Iris pigment epithelial cell (primary cell): ENCODE data around the gene SDHB.
"Not testable (repeated sequence)": the region's sequence is repeated elsewhere in the genome, so short reads cannot be mapped to it uniquely, and the experiment has no call there.

Experiments
- DNase-seq: peaks from one replicate; pipeline ENCODE4 v3.0.0-alpha.2; 2011; ENCODE audit warnings: low read depth

The SDHB gene

DNA sequence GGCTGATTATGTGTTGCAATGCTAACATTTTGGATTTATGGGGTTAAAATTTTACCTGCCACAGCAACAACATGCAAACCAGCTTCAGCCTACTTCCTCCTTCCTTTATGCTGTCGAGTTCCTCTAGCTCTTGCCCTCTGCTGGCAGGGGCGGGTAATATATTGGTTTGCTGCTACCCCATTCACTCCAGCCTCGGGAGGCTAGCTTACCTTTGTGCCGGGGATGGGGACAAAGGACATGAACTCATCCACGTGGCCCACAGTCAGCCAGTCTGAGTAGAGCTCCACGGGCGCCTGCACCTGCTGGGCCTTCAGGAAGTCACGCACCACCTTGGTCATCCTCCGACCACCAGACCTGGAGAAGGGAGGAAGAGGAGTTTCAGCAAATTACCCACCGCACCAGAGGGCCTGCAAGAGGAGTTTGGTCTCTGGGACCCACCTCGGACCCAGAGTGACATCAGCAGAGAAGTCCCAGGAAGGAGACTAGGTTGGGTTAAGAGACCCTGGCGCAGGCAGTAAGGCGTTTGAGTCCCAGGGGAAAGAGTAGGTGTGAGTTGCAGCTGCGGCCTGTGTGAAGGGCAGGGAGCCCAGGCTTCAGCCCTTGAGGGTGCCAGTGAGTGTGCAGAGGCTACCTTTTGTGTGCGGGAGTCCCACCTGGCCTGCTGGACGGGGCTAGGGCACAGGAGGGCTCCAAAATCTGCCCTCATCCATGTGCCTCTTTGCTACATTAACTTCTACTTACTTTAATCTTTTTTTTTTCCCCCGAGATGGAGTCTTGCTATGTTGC lies 21.8 kb upstream of the SDHB start:
- DNase-seq = no peak

DNA sequence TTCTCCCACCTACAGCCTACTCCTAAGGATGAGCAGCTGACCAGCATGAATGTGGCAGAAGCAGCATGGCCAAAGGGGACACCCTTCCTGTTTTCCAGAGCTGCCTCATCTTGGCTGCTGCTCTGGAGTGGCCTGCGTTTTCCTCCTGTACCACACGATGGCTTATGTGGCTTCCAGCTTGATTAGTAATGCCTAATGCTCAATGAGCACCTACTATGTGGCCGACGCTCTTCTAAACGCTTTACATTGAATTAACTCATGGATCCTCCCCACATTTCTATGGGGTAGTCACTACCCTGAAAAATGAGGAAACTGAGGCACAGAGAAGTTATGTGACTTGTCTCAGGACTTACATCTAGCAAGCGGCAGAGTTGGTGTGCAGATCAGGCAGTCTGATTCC lies 18.0 kb upstream of the SDHB start:
- no peak for DNase-seq

DNA sequence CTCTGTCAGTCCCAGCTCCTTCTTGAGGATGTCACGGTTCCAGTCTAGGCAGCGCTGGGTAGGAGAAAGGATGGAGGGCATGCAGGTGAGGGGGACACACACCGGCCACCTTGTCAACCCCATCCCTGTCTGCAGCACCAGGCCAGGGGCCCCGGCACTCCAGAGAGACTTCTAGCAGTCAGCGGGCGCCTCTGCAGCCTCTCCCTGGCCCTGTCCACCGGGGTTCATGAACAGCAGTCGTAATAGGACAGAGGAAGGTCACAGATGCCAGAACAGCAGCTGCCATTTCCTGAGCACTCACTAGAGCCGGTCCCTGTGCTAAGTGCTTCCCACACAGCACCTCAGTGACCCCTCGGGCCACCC lies 16.3 kb upstream of the SDHB start:
- no peak for DNase-seq

DNA sequence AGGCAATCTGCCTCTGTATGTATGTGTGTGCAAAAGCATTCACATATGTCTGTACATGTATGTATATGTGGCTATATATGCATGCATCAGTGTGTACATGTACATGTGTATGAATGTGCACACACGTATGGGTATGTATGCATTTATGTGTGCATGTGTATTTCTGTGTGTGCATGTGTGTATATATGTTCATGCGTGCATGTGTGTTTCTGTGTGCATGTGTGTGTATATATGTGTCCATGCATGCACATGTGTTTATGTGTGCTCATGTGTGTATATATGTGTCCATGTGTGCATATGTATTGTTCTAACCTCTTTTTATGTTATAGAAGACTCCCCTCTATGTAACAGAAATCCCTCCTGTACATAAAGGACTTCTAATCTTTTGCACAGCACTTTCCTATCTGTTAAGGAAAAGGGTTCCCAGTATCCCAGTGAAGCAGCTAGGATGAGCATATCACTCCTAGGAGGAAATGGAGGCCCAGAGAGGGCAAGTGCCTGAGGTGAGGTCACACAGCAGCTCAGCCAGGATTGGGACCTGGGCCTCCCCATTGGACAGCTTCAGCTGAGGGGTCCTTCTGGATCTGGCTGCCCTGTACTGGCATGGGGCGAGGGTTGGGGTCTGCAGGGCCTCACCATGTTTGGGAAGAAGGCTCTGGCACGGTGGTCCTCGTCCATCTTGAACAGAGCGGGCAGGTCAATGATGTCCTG lies 15.8 kb upstream of the SDHB start:
- no peak for DNase-seq

DNA sequence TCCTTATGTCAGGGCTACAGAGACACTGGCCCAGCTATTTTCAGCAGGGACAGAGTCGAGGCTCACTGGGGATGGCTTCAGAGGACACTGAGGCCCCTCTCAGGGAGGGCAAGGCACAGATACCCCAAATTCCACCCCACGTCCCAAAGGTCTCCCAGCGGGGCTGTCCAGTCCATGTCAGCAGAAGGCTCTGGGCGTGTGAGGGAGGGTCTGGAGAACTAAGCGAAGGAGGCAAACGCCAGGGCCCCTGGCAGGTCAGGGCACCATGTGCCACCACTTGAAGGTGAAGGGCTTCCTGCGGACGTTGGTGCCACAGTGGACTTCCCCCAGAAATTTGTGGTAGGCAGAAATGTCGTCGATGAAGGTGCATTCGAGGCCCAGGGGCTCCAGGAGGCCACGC lies 15.0 kb upstream of the SDHB start:
- DNase-seq = no peak

DNA sequence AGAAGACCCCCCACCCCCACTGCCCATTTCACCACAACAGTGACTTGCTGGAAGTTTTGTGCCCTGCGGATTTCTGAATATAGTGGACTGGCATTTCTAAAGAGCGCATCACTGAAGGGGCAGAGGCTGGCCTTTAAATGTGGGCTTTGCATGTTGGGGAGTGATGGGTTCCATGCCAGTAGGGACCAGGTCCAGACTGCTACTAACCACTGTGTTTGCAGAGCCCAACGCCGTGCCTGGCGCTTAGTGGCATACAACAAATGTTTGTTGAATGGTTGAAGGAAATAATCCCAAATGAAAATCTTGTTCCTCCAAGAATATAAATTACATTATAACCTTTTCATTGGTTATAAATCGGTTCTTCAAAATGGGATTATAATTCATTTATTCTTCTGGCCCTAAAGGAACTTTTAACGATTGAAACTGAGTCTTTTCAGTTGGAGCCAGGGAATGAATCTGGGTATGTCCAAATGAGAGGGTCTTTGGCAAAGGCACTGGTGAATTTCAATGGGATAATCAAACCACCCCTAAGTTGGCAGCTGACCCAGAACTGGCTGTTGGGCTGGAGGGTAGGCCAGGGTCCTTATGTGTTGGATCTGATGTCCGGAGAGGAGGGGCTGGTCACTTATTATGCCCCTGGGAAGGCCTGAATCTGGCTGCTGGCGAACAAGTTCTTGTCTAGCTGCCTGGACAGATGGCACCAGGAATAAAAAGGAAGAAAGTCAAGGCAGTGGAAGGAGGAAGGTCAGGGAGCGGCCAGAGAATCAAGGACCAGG lies 13.8 kb upstream of the SDHB start:
- DNase-seq = no peak

DNA sequence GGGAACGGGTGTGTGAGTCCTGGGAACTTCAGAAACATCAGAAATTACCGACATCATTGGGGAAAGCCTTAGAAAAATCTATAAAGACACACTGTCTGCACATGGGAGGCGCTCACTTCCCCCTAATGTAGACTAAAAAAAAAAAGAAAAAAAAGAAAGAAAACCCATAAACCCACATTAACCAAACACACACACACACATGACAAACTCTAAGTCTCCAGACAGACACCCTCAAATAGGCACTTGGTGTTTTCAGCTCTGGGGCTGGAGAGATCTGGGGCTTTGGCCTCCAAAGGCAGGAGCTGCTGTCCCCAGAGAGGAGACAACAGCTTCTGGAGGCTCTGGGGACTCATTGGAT lies 13.2 kb upstream of the SDHB start:
- no peak for DNase-seq

DNA sequence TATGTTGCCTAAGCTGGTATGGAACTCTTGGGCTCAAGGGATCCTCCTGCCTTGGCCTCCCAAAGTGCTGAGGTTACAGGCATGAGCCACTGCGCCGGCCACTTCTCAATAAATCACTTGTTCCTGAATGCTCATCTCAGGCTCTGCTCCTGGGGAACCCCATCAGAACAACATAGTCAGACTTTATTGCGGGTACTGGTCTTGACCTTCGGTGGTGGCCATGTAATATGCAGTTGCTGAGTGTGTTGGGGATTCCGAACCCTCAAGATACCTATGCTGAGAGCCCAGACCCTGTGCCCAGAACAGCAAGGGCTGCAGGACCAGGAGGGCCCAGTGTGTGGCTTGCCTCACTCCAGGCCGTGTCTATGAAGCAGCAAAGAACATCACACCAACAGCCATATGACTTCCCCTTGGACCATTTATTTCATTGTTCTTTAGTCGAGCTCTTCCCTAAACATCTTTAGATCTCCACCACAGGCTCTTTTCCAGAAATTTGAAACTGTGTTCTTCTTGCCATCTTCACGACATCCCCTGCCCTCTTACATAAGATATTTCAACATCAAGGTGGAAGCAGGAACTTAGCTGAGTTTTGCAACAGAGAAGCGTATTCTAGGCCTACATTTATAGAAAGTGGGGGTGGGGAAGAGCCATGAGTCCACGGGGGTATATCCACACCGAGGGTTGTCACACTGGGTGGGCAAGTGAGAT lies 12.7 kb upstream of the SDHB start:
- no peak for DNase-seq

DNA sequence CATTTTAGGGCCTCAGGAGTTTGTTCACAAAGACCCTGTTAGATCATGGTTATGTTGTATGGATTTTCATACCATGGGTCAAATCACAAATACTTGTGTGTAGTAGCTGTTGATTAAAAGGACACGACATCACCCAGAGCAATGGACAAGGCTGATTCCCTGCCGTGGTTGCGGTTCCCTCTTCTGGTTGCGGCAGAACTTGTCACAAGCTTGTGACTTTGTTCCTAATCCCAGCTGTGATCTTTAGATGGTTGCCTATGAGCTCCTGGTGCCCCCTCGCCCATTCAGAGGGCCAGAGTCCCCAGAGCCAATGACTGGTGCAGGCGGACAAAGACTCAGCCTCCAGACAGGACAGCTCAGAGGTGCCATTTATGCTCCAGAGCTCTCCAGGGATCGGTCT lies 11.8 kb upstream of the SDHB start:
- DNase-seq = no peak

DNA sequence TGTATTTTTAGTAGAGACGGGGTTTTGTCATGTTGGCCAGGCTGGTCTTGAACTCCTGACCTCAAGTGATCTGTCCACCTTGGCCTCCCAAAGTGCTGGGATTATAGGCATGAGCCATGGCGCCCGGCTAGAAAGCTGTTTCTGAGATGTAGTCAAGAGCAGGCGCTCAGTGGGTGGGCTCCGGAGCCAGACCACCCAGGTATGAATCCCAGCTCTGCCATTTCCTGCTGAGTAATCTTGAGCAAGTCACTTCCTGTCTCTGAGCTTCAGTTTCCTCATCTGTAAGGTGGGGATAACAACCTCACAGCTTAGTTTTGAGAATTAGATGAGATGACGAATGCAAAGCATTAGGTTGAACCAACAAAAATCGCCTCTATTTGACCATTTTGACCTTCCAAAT lies 8.9 kb upstream of the SDHB start:
- not testable (repeated sequence) for DNase-seq

DNA sequence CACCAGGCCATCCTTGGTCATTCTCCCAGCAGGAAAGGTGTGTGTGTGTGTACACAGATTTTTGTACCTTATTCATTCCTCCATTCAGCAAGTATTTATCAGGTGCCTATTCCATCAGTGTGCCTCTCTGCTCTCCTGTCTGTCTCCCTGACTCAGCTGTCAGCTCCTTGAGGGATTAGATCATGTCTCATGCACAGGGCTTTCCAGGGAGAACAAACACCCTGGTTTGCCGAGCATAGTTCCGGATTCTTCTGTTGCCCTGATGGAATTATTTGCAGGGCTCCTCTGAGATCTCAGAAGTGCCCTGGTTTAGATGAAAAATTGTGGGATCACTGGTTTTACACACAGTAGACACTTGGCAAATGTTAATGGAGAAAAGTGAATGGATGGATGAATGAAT lies 8.1 kb upstream of the SDHB start:
- DNase-seq = no peak

DNA sequence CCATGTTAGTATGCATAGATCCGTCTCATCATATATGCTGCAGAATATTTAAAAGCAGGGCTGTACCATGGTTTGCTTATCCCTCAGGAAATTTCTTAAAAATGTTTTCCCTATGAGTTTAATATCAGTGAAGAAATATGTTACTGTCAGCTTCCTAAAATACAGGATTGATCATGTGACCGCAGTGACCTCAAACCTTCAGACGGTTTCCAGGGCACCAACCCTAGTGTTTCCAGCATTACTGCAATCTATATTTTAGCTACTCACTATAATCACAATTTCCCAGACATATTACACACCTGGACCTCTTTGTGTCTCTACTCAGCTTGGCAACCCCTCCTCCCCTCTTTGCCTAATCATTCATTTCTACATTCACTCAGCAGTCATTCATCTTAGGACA lies 7.7 kb upstream of the SDHB start:
- no peak for DNase-seq

DNA sequence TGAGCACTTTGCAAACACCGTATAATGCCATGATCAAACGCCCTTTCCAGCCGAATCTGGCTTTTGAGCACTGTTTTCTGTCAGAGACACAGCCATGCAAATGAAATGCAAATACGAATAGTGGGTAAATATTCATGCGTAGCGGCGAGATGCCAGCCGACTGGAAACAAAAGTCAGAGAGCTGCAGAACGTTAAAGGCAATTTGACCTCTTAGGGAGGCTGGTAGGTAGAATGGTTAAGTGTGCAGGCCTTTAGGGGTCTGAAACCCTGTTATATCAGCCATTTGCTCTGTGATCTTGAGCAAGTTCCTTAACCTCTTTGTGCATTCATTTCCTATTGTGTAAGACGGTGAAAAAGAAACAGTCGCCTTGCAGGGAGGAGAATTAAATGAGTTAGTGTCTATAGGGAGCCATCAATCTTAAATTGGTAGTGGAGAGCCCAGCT lies 6.5 kb upstream of the SDHB start:
- DNase-seq = peak; percentile 20

DNA sequence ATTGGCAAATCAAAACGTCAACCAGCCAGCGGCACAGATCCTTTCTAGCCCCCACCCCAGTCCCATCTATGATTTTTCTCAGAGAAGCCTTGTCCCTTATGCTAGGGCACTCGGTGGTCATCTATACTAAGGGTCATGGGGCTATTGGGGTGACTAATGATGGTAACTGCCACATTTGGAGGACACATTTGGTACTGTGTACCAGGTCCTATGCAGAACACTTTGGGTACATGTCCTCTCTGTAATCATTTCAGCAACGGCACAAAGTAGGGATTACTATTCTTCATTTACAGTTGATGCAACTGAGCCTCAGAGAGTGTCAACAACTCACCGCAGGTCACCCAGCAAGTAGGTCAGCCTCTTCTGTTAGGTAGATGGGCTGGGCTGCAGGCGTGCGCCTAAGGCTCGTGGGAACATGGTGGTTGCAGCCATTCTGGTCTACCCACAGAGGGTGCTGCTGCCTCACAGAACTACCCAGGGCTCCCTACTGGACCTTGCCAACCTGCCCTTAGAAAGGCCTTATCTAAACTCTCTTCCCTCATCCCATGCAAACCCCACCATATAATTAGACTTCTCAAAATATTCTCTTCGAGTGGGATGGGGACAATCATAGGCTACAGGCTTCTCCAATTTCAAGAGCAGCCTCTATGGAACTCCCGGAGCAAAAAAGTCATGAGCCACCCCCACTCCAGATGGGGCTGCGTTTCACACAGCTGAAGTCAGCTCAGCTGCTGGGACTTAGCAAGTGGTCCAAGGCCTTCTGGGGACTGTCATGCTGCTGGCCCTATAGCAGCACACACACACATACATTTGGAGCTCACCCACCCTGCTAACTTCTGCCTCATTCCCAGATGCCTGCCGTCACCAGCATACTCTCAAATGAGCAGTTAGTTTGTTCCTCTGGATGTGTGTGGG lies 5.8 kb upstream of the SDHB start:
- DNase-seq = peak; percentile 76

DNA sequence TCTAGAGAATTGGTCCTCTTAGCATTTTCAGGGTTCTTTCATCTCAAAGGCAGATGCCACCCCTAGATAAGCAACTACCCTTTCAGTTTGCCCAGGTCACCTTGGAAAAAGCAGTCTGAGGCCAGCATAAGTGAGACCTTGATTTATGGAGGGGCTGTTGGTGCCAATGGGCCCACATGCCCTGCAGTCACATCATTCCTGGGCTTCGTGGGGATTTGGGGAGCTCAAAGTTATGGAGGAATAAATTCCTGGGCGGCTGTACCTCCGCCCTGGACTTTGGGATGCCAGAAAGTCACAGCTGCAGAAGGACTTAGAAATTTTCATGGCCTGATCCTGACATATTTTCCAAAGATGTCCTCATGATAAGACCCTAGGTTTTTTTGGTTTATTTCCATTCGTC lies 2.7 kb upstream of the SDHB start:
- no peak for DNase-seq

DNA sequence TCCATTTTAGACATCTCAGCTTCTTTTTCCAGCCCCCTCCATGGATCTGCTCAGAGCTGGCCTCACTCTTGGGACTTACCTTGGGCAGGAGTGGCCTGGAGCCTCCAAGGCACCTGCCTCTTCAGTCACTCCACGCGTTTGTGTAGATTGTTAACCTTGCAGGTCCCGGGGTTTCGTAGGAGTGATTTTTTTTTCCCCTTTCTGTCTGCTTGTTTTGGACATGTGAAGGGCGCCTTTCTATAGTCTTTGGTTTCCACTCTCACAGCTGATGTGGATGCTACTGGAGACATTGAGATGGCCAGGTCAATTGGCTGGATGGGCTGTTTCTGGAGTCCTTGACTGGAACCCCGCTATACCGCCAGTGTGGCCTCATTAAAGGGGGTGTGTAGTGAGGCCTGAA lies 2.0 kb upstream of the SDHB start:
- no peak for DNase-seq

DNA sequence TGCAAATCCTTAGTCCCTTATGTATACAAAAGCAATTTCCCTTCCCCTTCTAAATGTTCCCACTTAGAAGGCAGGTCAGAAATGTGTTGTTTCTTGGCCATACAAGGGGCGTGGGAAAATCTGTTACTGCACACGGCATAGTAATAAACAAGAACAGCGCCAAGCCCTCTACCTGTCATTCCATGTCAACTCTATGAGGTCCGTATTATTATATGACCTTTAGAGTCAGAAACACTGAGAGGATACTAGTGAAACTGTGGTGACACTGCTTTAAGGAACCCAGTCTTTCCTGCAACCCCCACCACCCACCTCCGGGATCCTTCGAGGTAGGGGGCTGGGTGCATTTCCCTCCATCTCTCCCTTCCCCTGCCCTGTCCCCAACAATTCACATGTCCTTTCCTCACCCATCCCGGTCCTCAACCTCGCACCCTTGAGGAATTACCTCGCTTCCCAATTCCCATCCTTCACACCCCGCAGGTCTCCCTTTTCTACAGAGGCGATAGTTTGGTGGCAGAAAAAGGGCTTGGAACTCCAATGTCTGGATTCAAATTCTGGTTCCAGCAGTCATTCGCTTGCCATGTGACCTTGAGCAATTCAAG lies 647 bp downstream of the SDHB start:
- peak; percentile 21 for DNase-seq

DNA sequence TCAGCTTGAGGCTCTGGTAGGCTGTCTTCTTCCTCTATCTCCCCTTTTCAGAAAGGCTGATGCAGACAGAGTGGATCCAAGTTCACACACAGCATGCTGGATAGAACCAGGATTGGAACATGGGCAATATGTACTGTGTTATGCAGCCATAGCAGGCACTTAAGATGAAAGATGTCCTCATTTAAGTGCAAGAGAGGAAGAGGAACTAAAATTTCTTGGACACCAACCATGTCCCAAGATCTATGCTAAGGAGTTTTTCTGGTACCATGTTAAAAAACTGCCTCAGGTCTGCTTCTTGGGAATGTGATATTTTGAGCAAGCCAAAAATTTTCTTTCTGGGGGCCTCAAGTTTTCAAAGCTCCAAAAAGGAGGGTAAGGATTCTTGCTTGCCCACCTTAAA lies 1.2 kb downstream of the SDHB start:
- DNase-seq = no peak

DNA sequence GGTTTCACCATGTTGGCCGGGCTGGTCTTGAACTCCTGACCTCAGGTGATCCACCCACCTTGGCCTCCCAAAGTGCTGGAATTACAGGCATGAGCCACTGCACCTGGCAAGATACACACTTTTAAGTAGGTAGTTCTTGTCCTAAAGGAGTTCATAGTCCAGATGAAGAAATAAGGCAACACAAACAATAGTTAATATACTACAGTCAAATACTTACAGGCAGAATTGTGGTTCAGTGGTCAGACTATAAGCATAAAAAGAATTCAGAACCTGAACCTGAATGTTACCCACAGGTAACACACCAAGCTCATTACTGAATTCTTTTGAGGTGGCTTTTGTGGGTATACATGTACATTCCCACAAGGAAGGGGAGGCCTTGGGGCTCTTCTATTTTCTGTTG lies 1.8 kb downstream of the SDHB start:
- DNase-seq = no peak

DNA sequence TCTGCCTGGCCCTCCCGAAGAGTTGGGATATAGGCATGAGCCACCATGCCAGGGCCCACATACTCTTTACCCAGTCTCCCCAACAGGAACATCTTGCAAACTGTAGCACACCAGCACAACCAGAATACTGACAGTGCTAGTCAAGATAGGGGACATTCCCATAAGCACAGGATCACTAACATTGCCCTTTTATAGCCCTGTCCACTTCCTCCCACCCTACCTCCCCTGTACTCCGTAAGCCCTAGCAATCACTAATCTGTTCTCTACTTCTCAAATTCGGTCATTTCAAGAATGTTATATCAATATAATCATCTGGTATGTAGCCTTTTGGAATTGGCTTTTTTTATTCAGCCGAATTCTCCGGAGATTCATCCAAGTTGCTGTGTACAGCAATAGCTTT lies 5.9 kb downstream of the SDHB start:
- DNase-seq = no peak

DNA sequence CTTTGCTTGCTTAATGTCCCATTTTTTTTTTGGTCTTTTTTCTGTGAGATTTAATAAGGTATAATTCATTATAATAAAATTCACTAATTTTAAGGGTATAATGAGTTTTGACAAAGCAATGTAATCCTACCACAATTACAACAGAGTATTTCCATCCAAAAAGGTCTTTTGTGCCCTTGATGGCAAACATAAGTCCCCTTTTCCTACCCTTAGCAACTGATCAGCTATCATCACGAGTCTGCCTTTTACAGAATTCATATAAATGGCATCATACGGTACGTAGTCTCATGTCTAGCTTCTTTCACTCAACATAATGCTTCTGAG lies 7.5 kb downstream of the SDHB start:
- DNase-seq = no peak
